Airway epithelial cell (primary cell): ENCODE measurements around the gene PCDH10. TPM values are rescaled to one million over a fixed set of nuclear protein-coding genes. Genes with fewer than 3 reads are reported as not detected.

Source experiments
- total RNA-seq: library from RNA; depleted of rRNA; stranded (reverse); fragments of >200 nt; gene quantifications from 2 replicates; pipeline ENCODE4 v1.2.3, GENCODE V29; 2015

Gene PCDH10, protein sequence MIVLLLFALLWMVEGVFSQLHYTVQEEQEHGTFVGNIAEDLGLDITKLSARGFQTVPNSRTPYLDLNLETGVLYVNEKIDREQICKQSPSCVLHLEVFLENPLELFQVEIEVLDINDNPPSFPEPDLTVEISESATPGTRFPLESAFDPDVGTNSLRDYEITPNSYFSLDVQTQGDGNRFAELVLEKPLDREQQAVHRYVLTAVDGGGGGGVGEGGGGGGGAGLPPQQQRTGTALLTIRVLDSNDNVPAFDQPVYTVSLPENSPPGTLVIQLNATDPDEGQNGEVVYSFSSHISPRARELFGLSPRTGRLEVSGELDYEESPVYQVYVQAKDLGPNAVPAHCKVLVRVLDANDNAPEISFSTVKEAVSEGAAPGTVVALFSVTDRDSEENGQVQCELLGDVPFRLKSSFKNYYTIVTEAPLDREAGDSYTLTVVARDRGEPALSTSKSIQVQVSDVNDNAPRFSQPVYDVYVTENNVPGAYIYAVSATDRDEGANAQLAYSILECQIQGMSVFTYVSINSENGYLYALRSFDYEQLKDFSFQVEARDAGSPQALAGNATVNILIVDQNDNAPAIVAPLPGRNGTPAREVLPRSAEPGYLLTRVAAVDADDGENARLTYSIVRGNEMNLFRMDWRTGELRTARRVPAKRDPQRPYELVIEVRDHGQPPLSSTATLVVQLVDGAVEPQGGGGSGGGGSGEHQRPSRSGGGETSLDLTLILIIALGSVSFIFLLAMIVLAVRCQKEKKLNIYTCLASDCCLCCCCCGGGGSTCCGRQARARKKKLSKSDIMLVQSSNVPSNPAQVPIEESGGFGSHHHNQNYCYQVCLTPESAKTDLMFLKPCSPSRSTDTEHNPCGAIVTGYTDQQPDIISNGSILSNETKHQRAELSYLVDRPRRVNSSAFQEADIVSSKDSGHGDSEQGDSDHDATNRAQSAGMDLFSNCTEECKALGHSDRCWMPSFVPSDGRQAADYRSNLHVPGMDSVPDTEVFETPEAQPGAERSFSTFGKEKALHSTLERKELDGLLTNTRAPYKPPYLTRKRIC
- under 0.01 and 0.14 TPM in 2 replicates for total RNA-seq

DNA sequence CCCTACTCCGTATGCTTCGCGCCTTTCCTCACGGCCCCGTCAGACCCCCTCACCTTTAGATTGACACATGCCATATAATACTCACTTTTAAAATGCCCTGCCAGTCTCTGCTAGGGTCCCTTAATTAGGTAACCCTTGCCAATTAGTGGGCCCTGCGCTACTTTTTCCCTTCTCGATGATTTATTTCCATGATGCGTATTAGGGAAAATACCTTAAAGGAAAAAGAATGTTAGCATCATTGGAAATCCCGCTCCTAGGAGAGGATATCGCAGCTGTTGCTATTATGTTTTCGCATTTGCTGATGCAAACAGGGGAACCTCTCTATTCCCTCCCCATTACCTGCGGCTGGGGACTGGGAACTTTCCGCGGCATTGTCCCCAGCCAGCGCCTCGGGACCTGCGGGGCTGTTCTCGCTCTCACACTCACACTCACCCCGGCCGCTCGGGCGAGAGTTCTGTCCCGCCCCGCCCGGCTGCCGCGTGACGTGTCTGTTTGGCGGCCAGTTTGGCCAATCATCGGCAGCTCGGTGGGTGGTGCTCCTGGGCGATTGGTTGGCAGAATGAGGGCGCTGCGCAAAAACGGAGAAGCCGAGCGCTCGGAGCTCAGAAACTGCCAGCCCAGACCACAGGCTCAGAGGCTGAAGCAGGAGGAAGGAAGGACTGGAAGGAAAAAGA lies at the start of gene PCDH10:
Gene PCDH10, plus strand, starts transcription at position 605 of the 674 bp plus-strand sequence. CDS start 847 bp downstream, outside the sequence.

